Kidney (tissue), 14 donors: ENCODE results near the gene ZFP2. TPM values are rescaled to one million over a fixed set of nuclear protein-coding genes. Genes with fewer than 3 reads are reported as not detected.

Experiments
- DNase-seq, 5 donors: peaks; one replicate each; pipeline ENCODE4 v3.0.0-alpha.2; 2013 to 2020
- FAIRE-seq: peaks from 2 replicates; lab custom pipeline; 2012; peaks lifted over from hg19 to GRCh38; lab: Jason Lieb, UNC
- H3K27ac ChIP-seq, 2 donors: one replicate each; pipeline ENCODE4 v1.7.0; 2013; ENCODE audit warnings: low read depth in 2 of 2, low read length in 2 of 2, inconsistent platforms in 1 of 2
- H3K27me3 ChIP-seq: one replicate; pipeline ENCODE4 v1.7.1; 2013; ENCODE audit warnings: low read length, inconsistent platforms; ENCODE audit not compliant: control insufficient read depth, insufficient read depth
- H3K36me3 ChIP-seq, 3 donors: one replicate each; pipeline versions ENCODE4 v1.7.0 to v1.7.1; 2013; ENCODE audit warnings: low read length in 3 of 3, control low read depth in 1 of 3, inconsistent platforms in 1 of 3; ENCODE audit not compliant: insufficient read depth in 3 of 3, control insufficient read depth in 2 of 3
- H3K4me1 ChIP-seq, 3 donors: one replicate each; pipeline versions ENCODE4 v1.7.0 to v1.7.1; 2013; ENCODE audit warnings: low read length in 3 of 3, inconsistent platforms in 1 of 3, low read depth in 1 of 3; ENCODE audit not compliant: control insufficient read depth in 2 of 3, insufficient read depth in 2 of 3
- H3K4me3 ChIP-seq, 3 donors: one replicate each; pipeline versions ENCODE4 v1.7.0 to v1.8.1; 2013; ENCODE audit warnings: low read length in 3 of 3, control low read depth in 1 of 3, inconsistent platforms in 1 of 3
- H3K9ac ChIP-seq, 3 donors: one replicate each; pipeline versions ENCODE4 v1.7.0 to v1.7.1; 2013; ENCODE audit warnings: low read length in 3 of 3, control low read depth in 1 of 3, inconsistent platforms in 1 of 3
- H3K9me3 ChIP-seq, 3 donors: one replicate each; pipeline versions ENCODE4 v1.7.0 to v1.7.1; 2013; ENCODE audit warnings: low read length in 3 of 3, control low read depth in 1 of 3, inconsistent platforms in 1 of 3; ENCODE audit not compliant: control insufficient read depth in 2 of 3, insufficient read depth in 1 of 3
- CTCF ChIP-seq: IDR thresholded peaks from 3 replicates; pipeline ENCODE4 v1.5.1; 2012; ENCODE audit warnings: mild to moderate bottlenecking, moderate library complexity, borderline replicate concordance; ENCODE audit not compliant: insufficient read depth; ENCODE audit errors: extremely low read depth
- intact Hi-C: fragments of 100-400 bp; cut with DNase I; formaldehyde crosslinking; loops from one replicate; pipeline ENCODE4 v1.11.1; 2022
- polyA plus RNA-seq: library from polyadenylated mRNA; stranded (reverse); fragments of 350-450 nt; fragmentation: Illumina TruSeq; extraction: RNeasy Lipid Tissue Mini Kit (QIAGEN cat#74804); gene quantifications from one replicate; pipeline ENCODE4 v1.2.3, GENCODE V29; 2014; ENCODE audit warnings: low read depth, low replicate concordance; ENCODE audit not compliant: insufficient read depth
- total RNA-seq: library from RNA; stranded (reverse); fragmentation: NEBNext Ultra II Directional; extraction: Animal tissue kit (Norgen Biotek cat#: 25700); gene quantifications from one replicate; pipeline ENCODE4 v1.2.1, GENCODE V29; 2021
- donor health status: control.
- donor health status: control.
- donor health status: control.
- donor health status: control.
- donor health status: control.
- donor health status: DM: yes; HTN: yes; CAD: no.
- donor health status: Normal renal cell carcinoma (clear cell type).

The ZFP2 gene
- total and polyA plus RNA-seq, 2 donors from 2014 or later: 2.7 to 3.1 TPM

DNA sequence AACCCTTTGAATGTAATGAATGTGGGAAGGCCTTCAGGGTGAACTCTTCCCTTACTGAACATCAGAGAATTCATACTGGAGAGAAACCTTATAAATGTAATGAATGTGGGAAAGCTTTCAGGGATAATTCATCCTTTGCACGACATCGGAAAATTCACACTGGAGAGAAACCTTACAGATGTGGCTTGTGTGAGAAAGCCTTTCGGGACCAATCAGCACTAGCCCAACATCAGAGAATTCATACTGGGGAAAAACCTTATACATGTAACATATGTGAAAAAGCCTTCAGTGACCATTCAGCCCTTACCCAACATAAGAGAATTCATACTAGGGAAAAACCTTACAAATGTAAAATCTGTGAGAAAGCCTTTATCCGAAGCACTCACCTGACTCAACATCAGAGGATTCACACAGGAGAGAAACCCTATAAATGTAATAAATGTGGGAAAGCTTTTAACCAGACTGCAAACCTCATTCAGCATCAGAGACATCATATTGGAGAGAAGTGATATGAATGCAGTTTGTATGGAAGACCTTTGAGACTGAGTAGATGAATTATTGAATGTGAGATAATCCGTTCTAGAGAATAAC is 69.8 kb downstream of the ZFP2 start:
- TF ChIP-seq CTCF: no peak
- Histone ChIP-seq H3K4me1 (no peaks in the 10 kb centered on the region), H3K9ac (no peak overlapping the region), H3K9me3 (peaks cover 7 to 81% (median 47%) of the 10 kb centered on the region in 3 donors), H3K36me3 (peaks cover 2 to 11% (median 6%) of the 10 kb centered on the region in 3 donors), H3K27ac (no peak overlapping the region), H3K27me3 (no peaks in the 10 kb centered on the region), H3K4me3 (peak overlapping the region in 2 of 3 donors; percentile 19 to 30)
- intact Hi-C loops: no loop called here
- DNase-seq: no peak
- FAIRE-seq: no peak

DNA sequence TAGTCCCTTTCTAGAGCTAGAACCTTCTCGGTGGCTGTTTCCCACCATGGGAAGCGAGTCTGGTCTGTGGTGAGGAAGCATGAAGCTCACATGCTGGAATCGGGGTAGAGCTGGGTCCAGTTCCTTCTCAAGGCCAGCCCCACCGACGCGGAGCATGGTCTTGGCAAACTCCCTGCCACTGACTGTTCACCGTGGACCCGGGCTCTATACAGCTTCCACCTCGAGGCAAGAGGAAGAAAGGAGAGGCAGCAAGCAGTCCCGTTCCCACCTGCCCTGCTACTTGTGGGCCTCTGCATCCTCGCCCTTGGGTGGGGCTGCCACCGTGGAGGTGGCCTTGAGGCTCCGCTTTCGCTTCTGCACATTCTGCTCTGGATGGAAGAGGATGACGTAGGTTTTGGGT is 85.7 kb downstream of the ZFP2 start:
- H3K9ac ChIP-seq: no peak overlapping the region
- no peak for DNase-seq
- no peaks in the 10 kb centered on the region for H3K4me1 ChIP-seq
- peaks cover 2 to 60% (median 18%) of the 10 kb centered on the region in 3 donors for H3K9me3 ChIP-seq
- TF ChIP-seq CTCF: no peak
- no peak for FAIRE-seq
- intact Hi-C loops: no loop called here
- H3K4me3 ChIP-seq: no peak overlapping the region
- no peak overlapping the region for H3K27ac ChIP-seq
- H3K27me3 ChIP-seq: no peaks in the 10 kb centered on the region
- no peaks in the 10 kb centered on the region for H3K36me3 ChIP-seq

Other genes with a start within 250 kb of the ZFP2 start
- gene ZNF354A, start 165.3 kb upstream of the ZFP2 start, total RNA-seq: 12.9 TPM
- 8.5 TPM for gene ZNF354A, start 165.3 kb upstream of the ZFP2 start, polyA plus RNA-seq
- gene ZNF354B, start 36.0 kb upstream of the ZFP2 start, total RNA-seq: 18.3 TPM
- gene ZNF354B, start 36.0 kb upstream of the ZFP2 start, polyA plus RNA-seq: 6.4 TPM
- gene ZNF454, start 45.3 kb downstream of the ZFP2 start, total RNA-seq: 4.2 TPM
- gene ZNF454, start 45.3 kb downstream of the ZFP2 start, polyA plus RNA-seq: 0.77 TPM
- not detected for gene GRM6, start 99.4 kb downstream of the ZFP2 start, total RNA-seq
- not detected for gene GRM6, start 99.4 kb downstream of the ZFP2 start, polyA plus RNA-seq
- gene ZNF879, start 127.9 kb downstream of the ZFP2 start, total RNA-seq: 4.3 TPM
- gene ZNF879, start 127.9 kb downstream of the ZFP2 start, polyA plus RNA-seq: 2.2 TPM
- gene ZNF354C, start 164.5 kb downstream of the ZFP2 start, total RNA-seq: 6.9 TPM
- gene ZNF354C, start 164.5 kb downstream of the ZFP2 start, polyA plus RNA-seq: 1.3 TPM